Adipose tissue (tissue), 3 donors: Measurements from ENCODE around the gene GAB2. TPM values are rescaled to one million over a fixed set of nuclear protein-coding genes. Genes with fewer than 3 reads are reported as not detected.
"Not testable (repeated sequence)": the region's sequence is repeated elsewhere in the genome, so short reads cannot be mapped to it uniquely, and the experiment has no call there.

ENCODE experiments used
- H3K27ac ChIP-seq: one replicate; pipeline ENCODE4 v1.5.1; 2013; ENCODE audit warnings: low read depth, low read length
- WGBS, 3 donors: extraction: QIAGEN DNeasy Blood & Tissue Kit; methylation state at CpG; one replicate each; pipeline ENCODE4 v1.1.7; 2013; 5-methylcytosine and 5-hydroxymethylcytosine counted together
- polyA plus RNA-seq, 3 donors: library from polyadenylated mRNA; stranded (reverse); fragments of 200-250 nt; gene quantifications; one replicate each; pipeline ENCODE4 v1.2.3, GENCODE V29; 2013
- donor health status: healthy with polysubstance abuse.
- donor health status: Bipolar disorder and iron deficiency.
- donor health status: healthy.

The GAB2 gene
- polyA plus RNA-seq, 3 donors, result 5.3 to 24.9 (median 22.8) TPM

DNA sequence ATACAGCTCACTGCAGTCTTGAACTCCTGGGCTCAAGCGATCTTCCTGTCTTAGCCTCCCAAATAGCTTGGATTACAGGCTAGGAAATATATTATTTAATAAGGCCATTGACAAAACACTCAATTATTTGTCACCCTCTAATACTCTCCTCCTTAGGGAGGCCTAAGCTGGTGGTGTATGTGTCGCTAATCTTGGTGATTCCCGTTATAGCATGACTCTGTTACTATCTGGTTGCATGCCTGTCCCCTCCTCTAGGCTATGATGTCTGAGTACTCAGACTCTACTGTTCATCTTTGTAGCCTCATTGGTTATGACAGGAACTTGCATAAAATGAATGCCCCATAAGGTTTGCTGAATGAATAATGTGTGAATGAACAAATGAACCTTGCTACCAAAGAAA lies 141.3 kb downstream of the GAB2 start:
- no peak overlapping the region for H3K27ac ChIP-seq
- WGBS, 3 donors, result 93 to 96% (median 95%) methylated on average over 3 of the region's 3 CpGs

DNA sequence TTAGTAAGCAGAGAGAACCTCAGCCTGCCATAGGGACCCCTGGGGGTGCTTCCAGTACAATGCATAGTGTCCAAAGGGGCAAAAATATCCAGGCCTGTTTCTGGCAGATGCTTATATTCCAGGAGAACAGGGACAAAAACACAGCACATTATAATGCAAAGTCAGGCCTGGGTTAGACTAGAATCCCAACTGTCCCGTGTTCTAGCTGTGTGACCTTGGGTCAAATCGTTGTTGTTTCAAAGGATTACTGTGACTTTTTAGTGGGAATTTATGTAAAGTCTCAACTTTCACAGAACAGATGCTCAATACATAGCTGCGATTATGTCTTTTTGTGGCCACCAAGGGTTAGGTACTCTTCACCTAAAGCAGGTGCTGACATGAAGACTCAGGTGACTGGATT lies 142.9 kb downstream of the GAB2 start:
- no peak overlapping the region for H3K27ac ChIP-seq
- 57 to 95% (median 92%) methylated on average over 3 of the region's 3 CpGs for WGBS, 3 donors

DNA sequence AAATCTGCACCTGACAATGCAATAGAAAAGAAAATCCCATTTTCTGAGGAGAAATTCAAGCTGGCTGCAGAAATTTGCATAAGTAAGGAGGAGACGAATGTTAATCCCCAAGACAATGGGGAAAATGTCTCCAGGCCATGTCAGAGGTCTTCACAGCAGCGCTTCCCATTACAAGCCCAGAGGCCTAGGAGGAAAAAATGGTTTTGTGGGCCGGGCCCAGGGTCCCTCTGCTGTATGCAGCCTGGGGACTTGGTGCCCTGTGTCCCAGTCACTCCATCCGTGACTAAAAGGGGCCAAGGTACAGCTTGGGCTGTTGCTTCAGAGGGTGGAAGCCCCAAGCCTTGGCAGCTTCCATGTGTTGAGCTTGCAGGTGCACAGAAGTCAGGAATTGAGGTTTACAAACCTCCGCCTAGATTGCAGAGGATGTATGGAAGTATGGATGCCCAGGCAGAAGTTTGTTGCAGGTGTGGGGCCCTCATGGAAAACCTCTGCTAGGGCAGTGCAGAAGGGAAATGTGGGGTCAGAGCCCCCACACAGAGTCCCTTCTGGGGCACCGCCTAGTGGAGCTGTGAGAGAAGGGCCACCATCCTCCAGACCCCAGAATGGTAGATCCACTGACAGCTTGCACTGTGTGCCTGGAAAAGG lies 144.9 kb downstream of the GAB2 start:
- WGBS, 3 donors, result 96 to 99% (median 96%) methylated on average over 6 of the region's 6 CpGs
- not testable (repeated sequence) for H3K27ac ChIP-seq

DNA sequence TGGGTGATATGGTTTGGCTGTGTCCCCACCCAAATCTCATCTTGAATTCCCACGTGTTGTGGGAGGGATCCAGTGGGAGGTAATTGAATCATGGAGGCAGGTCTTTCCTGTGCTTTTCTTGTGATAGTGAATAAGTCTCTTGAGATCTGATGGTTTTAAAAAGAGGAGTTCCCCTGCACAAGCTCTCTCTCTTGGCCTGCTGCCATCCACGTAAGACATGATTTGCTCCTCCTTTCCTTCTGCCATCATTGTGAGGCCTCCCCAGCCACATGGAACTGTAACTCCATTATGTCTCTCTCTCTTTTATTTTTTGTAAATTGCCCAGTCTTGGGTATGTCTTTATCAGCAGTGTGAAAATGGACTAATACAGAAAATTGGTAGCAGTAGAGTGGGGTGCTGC lies 145.8 kb downstream of the GAB2 start:
- H3K27ac ChIP-seq, result not testable (repeated sequence)
- 65 to 85% (median 68%) methylated on average over 2 of the region's 2 CpGs for WGBS, 3 donors

DNA sequence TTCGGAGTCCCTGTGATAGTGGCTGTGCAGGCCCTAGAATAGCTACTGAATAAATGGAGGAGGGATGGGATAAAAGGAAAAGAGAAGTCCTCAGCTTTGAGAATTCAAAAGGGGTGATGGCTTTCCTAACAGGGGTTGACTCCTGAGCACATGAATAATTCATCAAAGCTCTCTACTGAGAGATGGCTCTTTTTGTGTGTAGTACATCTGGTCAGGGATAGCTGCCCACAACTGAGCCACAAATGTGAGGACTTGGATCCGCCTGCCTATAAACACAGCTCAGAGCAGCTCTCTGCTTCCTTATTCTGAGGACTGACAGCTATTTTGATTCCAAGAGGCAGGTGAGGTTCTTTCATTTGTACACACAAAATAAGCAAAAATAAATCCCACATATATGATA lies 146.6 kb downstream of the GAB2 start:
- H3K27ac ChIP-seq, result no peak overlapping the region
- WGBS, 3 donors, result 95 to 98% (median 98%) methylated on average over 2 of the region's 2 CpGs

DNA sequence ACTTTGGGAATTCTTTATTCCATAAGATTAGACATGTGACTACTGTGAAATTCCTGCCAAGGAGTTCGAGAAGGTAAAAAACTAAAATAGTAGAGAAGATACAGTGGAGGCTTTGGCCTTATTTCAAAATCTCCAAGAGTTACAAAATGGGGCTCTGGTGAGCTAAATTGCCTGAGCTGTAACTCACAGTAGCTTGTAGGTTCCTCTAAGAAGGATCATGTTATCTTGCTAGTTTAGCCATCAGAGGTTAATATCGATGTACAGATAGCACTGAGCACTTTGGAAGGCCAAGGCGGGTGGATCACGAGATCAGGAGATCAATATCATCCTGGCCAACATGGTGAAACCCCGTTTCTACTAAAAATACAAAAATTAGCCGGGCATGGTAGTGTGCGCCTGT lies 147.8 kb downstream of the GAB2 start:
- WGBS, 3 donors, result 87 to 90% (median 90%) methylated on average over 7 of the region's 7 CpGs
- H3K27ac ChIP-seq, result no peak overlapping the region

DNA sequence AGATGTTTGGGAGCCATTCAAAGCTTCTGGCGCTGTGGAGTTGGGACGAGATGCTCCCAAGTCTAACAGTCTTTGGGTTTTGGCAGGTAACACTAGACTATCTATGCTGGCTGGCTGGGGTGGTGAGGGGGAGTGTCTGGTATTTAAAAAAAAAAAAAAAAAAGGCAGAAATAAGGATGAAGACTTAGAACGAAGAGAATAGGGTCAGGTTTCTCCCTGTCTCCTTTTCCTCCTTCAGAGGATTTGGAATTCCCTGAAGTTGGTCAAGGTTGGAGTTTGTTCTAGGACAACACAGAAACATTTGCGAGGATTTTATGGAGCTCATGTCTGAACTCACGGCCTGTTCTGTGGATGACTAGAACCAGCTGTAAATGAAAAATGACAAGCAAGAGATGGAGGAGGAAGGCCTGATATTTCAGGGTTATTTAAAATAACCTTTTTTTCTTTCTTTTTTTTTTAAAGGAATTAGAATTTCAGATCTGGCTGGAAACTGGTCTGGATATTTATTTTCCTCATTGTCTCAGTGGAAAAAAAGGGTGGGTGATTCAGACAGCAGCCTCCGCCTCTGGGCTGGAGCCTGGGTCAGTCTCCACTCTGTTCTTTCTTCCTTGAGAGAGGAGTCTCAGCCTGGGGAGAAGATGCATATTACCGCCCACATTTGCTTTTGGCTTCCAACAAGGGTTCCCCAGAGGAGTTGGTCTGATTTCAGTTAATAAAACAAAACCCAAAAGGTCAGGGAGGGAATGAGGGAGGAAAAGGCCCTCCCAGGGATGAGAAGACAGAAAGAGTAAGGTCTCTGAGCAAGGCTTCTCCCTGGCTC lies 148.8 kb downstream of the GAB2 start:
- H3K27ac ChIP-seq, result no peak overlapping the region
- 61 to 80% (median 65%) methylated on average over 7 of the region's 7 CpGs for WGBS, 3 donors

DNA sequence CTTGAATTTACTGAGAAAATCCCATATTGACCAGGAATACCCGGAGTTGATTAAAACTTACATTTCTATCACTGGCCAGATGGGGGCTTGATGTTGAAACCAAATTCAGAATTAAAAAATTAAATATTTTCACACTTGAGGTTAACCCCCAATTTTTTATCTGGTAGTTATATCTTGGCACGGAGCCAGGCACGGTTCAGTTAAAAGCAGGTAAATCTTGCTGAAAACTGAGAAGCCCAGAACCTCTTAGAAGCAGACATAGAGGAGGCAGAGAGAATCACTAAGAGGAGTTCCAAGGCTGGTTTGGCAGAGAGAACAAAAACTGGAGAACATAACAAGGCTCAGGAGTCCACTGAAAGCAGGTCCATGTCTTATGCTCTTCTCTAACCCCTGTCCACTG lies 151.2 kb downstream of the GAB2 start:
- 39 to 59% (median 55%) methylated on average over 3 of the region's 3 CpGs for WGBS, 3 donors
- H3K27ac ChIP-seq, result no peak overlapping the region

DNA sequence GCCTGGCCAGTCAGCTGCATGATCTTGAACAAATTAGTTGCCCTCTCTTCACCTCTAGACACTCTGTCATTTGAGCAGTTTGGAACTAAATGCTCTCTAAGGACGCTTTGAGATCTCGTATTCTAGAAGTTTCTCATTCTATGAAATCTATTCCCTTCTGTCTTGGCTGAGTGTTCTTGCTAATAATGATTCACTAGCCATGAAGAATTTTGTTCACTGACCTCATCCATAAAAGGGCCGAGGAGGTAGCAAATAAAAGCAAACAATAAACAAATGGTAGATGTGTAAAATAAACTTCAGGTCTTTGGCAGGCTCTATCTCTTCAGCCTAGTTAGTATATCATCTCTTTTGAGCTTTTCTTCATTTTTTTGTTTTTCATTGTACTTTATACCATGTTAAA lies 152.3 kb downstream of the GAB2 start:
- no peak overlapping the region for H3K27ac ChIP-seq
- WGBS, 3 donors, result 46 to 49% (median 48%) methylated on average over 3 of the region's 3 CpGs

DNA sequence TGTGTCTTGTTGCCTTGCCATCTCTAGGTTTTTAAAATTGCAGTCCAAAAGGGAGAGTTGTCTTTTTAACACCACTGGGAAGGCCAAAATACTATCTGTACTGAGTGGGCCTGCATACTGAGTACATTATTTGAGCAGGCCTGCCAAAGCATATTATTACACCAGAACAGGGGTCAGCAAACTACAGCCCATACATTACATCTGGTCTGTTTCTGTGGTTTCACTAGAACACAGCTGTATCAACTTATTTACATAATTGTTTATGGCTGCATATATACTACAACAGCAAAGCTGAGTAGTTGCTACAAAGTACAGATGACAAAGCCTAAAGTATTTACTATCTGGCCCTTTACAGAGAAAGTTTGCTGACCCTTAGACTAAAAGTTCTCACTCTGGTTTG lies 154.9 kb downstream of the GAB2 start:
- no peak overlapping the region for H3K27ac ChIP-seq

DNA sequence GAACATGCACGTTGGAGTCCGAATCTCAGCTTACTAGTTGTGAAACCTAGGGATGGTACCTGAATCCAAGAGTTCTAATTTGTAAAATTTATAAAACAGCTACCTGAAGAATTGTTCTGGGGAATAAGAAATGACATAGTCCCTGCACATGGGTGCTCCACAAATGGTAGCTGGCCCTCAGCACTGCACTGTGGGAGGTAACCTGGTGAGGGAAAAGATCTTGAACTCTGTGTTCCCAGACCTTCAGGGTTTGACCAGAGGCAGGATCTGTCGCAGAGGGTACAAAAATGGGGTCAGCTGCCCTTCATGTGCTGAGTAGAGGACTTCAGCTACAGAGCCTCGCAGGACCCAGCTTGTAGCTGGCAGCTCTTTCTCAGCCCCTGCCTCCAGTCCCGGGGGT lies 155.4 kb downstream of the GAB2 start:
- no peak overlapping the region for H3K27ac ChIP-seq
- WGBS, 3 donors, result 82 to 91% (median 85%) methylated on average over 5 of the region's 5 CpGs

DNA sequence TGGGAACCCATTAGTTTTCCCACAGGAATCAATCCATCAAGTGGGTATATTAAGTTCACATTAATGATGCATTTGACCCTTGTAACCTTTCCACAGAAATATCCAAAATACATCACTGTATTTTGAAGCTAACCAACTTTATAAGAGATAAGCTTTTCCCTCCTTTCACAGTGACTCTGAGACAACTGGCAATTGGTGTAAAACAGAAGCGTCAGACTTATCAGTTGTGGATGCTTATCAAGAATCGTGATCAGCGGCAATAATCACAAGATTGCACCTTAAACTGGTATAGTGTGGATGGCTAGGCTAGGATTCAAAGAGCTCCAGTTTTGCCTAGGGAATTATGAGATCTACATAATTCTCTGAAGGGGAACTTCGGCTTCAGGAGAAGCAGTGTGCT lies 155.8 kb downstream of the GAB2 start:
- WGBS, 3 donors, result 80 to 92% (median 89%) methylated on average over 4 of the region's 4 CpGs
- H3K27ac ChIP-seq, result no peak overlapping the region

DNA sequence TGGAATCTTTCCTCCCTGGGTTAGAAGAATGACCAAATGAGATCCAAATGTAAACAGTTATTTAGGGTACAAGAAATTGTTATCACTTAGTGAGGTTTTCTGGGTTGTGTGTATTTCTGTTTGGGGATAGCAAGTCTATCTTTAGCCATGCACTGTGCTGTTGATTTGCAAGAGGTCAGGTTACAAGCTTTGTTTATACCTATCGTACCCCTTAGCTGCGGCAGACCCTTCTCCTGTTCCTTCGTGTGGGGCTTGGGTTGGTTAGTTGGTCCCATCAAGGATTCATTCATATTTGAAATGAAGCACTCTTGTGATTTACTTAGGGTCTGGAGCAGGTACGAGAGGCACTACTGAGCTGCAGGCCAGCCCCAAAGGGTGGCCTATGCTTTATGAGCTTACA lies 156.3 kb downstream of the GAB2 start:
- WGBS, 3 donors, result 90 to 93% (median 91%) methylated on average over 4 of the region's 4 CpGs
- H3K27ac ChIP-seq, result no peak overlapping the region

DNA sequence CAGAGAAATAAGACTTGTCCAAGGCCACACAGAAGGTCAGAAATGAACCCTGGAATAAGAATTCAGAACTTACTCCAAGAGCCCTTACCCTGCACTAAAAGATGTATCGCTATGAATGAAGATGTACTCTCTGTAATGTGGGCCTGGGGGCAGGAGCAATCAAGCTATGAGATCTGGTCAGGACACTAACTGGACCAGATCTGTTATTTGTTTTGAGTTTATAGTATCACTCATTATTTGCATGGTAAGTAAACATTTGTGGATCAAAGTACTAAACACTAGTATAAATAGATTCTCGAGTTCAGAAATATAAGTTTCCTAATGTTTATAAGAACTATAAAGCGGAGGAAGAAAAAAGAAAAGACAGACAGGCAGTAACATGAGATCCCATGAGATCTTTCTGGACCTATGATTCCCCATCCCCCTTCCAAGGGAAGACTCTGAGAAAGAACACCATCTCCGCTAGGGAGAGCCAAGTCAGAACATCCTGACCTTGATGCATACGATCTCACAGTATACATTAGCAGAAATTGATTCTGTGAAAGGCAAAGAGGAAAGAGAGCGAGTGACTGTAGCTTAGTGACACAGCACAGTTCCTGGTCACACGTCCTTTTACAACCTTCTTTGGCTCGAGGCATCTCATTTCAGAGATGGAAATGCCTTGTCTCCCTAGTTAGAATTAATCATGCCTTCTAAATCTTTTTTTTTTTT lies 157.7 kb downstream of the GAB2 start:
- H3K27ac ChIP-seq, result no peak overlapping the region
- 78 to 84% (median 82%) methylated on average over 8 of the region's 8 CpGs for WGBS, 3 donors

DNA sequence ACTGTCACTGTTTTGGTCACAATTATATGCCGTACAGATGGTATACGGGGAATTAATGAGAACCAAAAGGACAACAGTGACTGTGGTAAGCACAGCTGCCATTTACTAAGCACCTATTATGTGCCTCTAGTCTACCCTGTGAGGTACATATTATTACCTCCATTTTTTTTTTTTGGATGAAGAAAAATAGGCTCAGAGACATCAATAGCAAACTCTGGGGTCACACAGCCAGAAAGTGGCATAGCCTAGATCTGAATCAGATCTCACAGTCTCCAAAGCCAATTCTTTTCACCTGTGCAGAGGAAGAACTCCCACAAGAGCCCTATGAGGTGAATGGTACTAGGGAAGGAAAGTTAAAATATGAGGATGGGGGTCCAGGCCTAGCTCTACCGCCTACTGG lies 160.0 kb downstream of the GAB2 start:
- H3K27ac ChIP-seq, result no peak overlapping the region
- 94 to 98% (median 94%) methylated on average over 3 of the region's 3 CpGs for WGBS, 3 donors

DNA sequence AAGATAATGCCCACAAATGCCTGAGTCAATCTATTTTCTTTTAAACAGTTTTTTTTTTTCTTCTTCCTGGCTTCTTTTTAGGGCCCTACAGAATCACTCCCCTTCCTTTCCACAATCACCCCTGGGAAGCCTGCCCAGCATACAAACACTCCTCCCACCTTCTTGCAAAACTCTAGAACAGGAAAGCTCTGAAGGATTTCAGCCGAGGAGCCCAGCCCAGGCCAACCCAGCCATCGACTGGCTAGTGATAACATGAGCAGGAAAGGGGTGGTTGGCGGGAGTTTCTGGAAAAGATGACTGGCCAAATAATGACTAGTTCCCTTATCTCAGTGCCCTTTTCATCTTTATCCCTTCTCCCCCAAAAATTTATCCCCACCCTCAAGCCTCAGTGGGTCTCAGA lies 160.7 kb downstream of the GAB2 start:
- 2 to 27% (median 6%) methylated on average over 3 of the region's 3 CpGs for WGBS, 3 donors

DNA sequence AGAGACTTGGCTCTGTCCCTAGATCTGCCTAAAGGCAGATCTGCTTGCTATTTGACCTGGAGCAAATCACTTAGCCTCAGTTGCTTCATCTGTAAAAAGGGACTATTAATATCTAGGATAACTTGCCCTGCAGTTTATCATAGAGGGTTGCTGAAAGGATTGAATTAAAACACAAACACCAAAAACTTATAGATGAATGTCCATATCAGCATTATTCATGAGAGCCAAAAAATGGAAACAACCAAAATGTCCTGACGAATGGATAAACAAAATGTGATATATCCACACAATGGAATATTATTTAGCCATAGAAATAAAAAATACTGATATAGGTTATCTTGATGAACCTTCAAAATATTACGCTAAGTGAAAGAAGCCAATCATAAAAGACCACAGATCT lies 161.7 kb downstream of the GAB2 start:
- no peak overlapping the region for H3K27ac ChIP-seq
- 91 to 98% (median 96%) methylated on average over 2 of the region's 2 CpGs for WGBS, 3 donors

More for the DNA sequence above, 160.7 kb downstream of the GAB2 start:
- no peak overlapping the region for H3K27ac ChIP-seq

DNA sequence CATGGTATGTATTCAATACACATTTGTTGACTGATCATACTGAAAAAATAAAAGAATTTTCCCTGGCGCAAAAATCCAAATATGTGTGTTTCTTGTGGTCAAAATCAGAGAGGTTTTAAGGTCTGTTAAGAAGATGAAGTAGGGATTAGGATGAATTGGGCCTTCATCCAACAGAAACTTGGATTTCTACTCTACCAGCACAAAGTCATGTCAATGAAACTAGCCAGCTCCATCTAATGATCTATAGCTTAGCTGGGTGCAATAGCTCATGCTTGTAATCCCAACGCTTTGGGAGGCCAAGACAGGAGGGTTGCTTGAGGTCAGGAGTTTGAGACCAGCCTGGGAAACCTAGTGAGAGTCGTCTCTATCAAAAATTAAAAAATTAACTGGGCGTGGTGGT lies 163.4 kb downstream of the GAB2 start:
- no peak overlapping the region for H3K27ac ChIP-seq
- WGBS, 3 donors, result 83 to 90% (median 84%) methylated on average over 4 of the region's 4 CpGs

DNA sequence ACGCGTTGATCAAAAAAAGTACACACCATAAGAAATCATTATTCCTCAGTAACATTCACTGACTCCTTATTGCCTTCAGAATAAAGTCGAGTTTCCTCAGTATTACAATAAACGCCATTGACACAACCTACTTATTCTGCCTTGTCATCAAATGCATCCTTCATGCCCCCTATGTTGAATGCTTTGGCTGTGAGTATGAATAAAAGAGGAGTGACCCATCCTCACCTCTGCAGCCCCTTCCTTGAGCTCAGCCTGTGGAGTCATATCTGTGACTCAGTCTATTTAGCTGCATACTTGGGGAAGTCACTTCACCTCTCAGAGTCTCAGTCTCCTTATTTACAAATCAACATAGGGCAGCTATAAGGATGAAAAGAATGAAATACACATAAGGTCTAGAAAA lies 163.8 kb downstream of the GAB2 start:
- no peak overlapping the region for H3K27ac ChIP-seq
- 90 to 97% (median 96%) methylated on average over 4 of the region's 4 CpGs for WGBS, 3 donors
